Activated naive CD4-positive, alpha-beta T cell treated with anti-CD3 and anti-CD28 coated beads, Interleukin-2, amount 50 U/mL, for 24 hours (primary cell): ENCODE data around the gene CDH13.

Experiments
- H3K27ac Mint-ChIP-seq: one replicate; pipeline ENCODE4 v1.8.0; 2021; ENCODE audit warnings: mild to moderate bottlenecking, mixed read lengths
- H3K27me3 Mint-ChIP-seq: one replicate; pipeline ENCODE4 v1.8.0; 2021; ENCODE audit warnings: mixed read lengths
- H3K36me3 Mint-ChIP-seq: one replicate; pipeline ENCODE4 v1.8.0; 2021; ENCODE audit warnings: mixed read lengths
- H3K4me1 Mint-ChIP-seq: one replicate; pipeline ENCODE4 v1.8.0; 2021; ENCODE audit warnings: mixed read lengths
- H3K4me3 Mint-ChIP-seq: one replicate; pipeline ENCODE4 v1.8.0; 2021; ENCODE audit warnings: mild to moderate bottlenecking, mixed read lengths
- H3K9me3 Mint-ChIP-seq: one replicate; pipeline ENCODE4 v1.8.0; 2021; ENCODE audit warnings: mixed read lengths

Gene CDH13

GRCh38 chr16:82991410-82991809 is 364.6 kb downstream of the CDH13 start:
- Mint-ChIP-seq H3K4me1 (no peaks in the 10 kb centered on the region), H3K27ac (no peak overlapping the region), H3K4me3 (no peak overlapping the region), H3K9me3 (peaks cover 6% of the 10 kb centered on the region), H3K36me3 (no peaks in the 10 kb centered on the region), H3K27me3 (no peaks in the 10 kb centered on the region)

GRCh38 chr16:82991966-82992675 is 365.4 kb downstream of the CDH13 start:
- H3K27ac Mint-ChIP-seq, result no peak overlapping the region
- H3K4me1 Mint-ChIP-seq, result no peaks in the 10 kb centered on the region
- no peaks in the 10 kb centered on the region for H3K27me3 Mint-ChIP-seq
- peaks cover 6% of the 10 kb centered on the region for H3K9me3 Mint-ChIP-seq
- H3K36me3 Mint-ChIP-seq, result no peaks in the 10 kb centered on the region
- H3K4me3 Mint-ChIP-seq, result no peak overlapping the region

GRCh38 chr16:82992786-82993185 is 366.0 kb downstream of the CDH13 start:
- peaks cover 6% of the 10 kb centered on the region for H3K9me3 Mint-ChIP-seq
- no peak overlapping the region for H3K27ac Mint-ChIP-seq
- H3K4me3 Mint-ChIP-seq, result no peak overlapping the region
- no peaks in the 10 kb centered on the region for H3K4me1 Mint-ChIP-seq
- no peaks in the 10 kb centered on the region for H3K27me3 Mint-ChIP-seq
- H3K36me3 Mint-ChIP-seq, result no peaks in the 10 kb centered on the region

- Mint-ChIP-seq H3K27ac (no peak overlapping the region), H3K4me3 (no peak overlapping the region), H3K9me3 (peaks cover 6% of the 10 kb centered on the region), H3K27me3 (no peaks in the 10 kb centered on the region), H3K4me1 (no peaks in the 10 kb centered on the region), H3K36me3 (no peaks in the 10 kb centered on the region)
Observed at GRCh38 chr16:82993415-82993814, 366.6 kb downstream of the CDH13 start.

GRCh38 chr16:82993926-82994325 is 367.2 kb downstream of the CDH13 start:
- peaks cover 6% of the 10 kb centered on the region for H3K9me3 Mint-ChIP-seq
- no peak overlapping the region for H3K4me3 Mint-ChIP-seq
- no peak overlapping the region for H3K27ac Mint-ChIP-seq
- H3K27me3 Mint-ChIP-seq, result no peaks in the 10 kb centered on the region
- H3K4me1 Mint-ChIP-seq, result no peaks in the 10 kb centered on the region
- no peaks in the 10 kb centered on the region for H3K36me3 Mint-ChIP-seq

GRCh38 chr16:82995286-82995923 is 368.6 kb downstream of the CDH13 start:
- no peaks in the 10 kb centered on the region for H3K36me3 Mint-ChIP-seq

GRCh38 chr16:82995924-82996441 is 369.2 kb downstream of the CDH13 start:
- Mint-ChIP-seq H3K4me3 (no peak overlapping the region), H3K4me1 (no peaks in the 10 kb centered on the region), H3K27me3 (no peaks in the 10 kb centered on the region), H3K36me3 (no peaks in the 10 kb centered on the region), H3K27ac (no peak overlapping the region), H3K9me3 (peaks cover 6% of the 10 kb centered on the region)

More at GRCh38 chr16:82995286-82995923, 368.6 kb downstream of the CDH13 start:
- no peaks in the 10 kb centered on the region for H3K4me1 Mint-ChIP-seq
- H3K27me3 Mint-ChIP-seq, result no peaks in the 10 kb centered on the region
- no peak overlapping the region for H3K27ac Mint-ChIP-seq
- no peak overlapping the region for H3K4me3 Mint-ChIP-seq
- peaks cover 6% of the 10 kb centered on the region for H3K9me3 Mint-ChIP-seq

GRCh38 chr16:82996814-82997213 is 370.0 kb downstream of the CDH13 start:
- Mint-ChIP-seq H3K27me3 (no peaks in the 10 kb centered on the region), H3K27ac (no peak overlapping the region), H3K4me1 (no peaks in the 10 kb centered on the region), H3K9me3 (no peaks in the 10 kb centered on the region), H3K36me3 (no peaks in the 10 kb centered on the region), H3K4me3 (no peak overlapping the region)

GRCh38 chr16:82999711-83000110 is 372.9 kb downstream of the CDH13 start:
- H3K27me3 Mint-ChIP-seq, result no peaks in the 10 kb centered on the region
- no peak overlapping the region for H3K4me3 Mint-ChIP-seq
- H3K27ac Mint-ChIP-seq, result no peak overlapping the region
- H3K36me3 Mint-ChIP-seq, result no peaks in the 10 kb centered on the region
- H3K4me1 Mint-ChIP-seq, result no peaks in the 10 kb centered on the region
- H3K9me3 Mint-ChIP-seq, result no peaks in the 10 kb centered on the region

GRCh38 chr16:83002351-83003334 is 375.9 kb downstream of the CDH13 start:
- H3K27ac Mint-ChIP-seq, result no peak overlapping the region
- no peaks in the 10 kb centered on the region for H3K4me1 Mint-ChIP-seq
- H3K4me3 Mint-ChIP-seq, result no peak overlapping the region
- H3K9me3 Mint-ChIP-seq, result no peaks in the 10 kb centered on the region
- H3K27me3 Mint-ChIP-seq, result no peaks in the 10 kb centered on the region
- no peaks in the 10 kb centered on the region for H3K36me3 Mint-ChIP-seq

GRCh38 chr16:83004868-83005652 is 378.3 kb downstream of the CDH13 start:
- Mint-ChIP-seq H3K4me1 (no peaks in the 10 kb centered on the region), H3K4me3 (no peak overlapping the region), H3K9me3 (peaks cover 7% of the 10 kb centered on the region), H3K27me3 (no peaks in the 10 kb centered on the region), H3K27ac (no peak overlapping the region), H3K36me3 (no peaks in the 10 kb centered on the region)

GRCh38 chr16:83005653-83006160 is 378.9 kb downstream of the CDH13 start:
- Mint-ChIP-seq H3K36me3 (no peaks in the 10 kb centered on the region), H3K4me1 (no peaks in the 10 kb centered on the region), H3K27me3 (no peaks in the 10 kb centered on the region), H3K9me3 (peaks cover 7% of the 10 kb centered on the region), H3K27ac (no peak overlapping the region), H3K4me3 (no peak overlapping the region)

- Mint-ChIP-seq H3K9me3 (peaks cover 7% of the 10 kb centered on the region), H3K36me3 (no peaks in the 10 kb centered on the region), H3K4me3 (no peak overlapping the region), H3K27me3 (no peaks in the 10 kb centered on the region), H3K4me1 (no peaks in the 10 kb centered on the region), H3K27ac (no peak overlapping the region)
Observed at GRCh38 chr16:83010776-83011720, 384.3 kb downstream of the CDH13 start.

- H3K27ac Mint-ChIP-seq, result no peak overlapping the region
- H3K4me1 Mint-ChIP-seq, result no peaks in the 10 kb centered on the region
- H3K9me3 Mint-ChIP-seq, result peaks cover 7% of the 10 kb centered on the region
- no peak overlapping the region for H3K4me3 Mint-ChIP-seq
- no peaks in the 10 kb centered on the region for H3K36me3 Mint-ChIP-seq
- H3K27me3 Mint-ChIP-seq, result no peaks in the 10 kb centered on the region
Observed at GRCh38 chr16:83011939-83012338, 385.2 kb downstream of the CDH13 start.
